ENCODE data around the gene NOP16.

Gene NOP16

GRCh38 chr5:176396330-176396729 lies 7.9 kb upstream of the NOP16 start:
- H3K4me3 ChIP-seq (ENCODE audit: low read depth, low read length) = no peak overlapping the region
- H3K36me3 ChIP-seq (ENCODE audit: insufficient read depth, low read length) = no peaks in the 10 kb centered on the region
- no peak overlapping the region for H2AFZ ChIP-seq (ENCODE audit: low read length, unreplicated experiment)
- H3K79me2 ChIP-seq (ENCODE audit: control insufficient read depth, insufficient read depth, low read length, unreplicated experiment) = no peaks in the 10 kb centered on the region
- H3K4me1 ChIP-seq (ENCODE audit: control insufficient read depth, insufficient read depth, low read length, unreplicated experiment) = no peaks in the 10 kb centered on the region
- H3K27me3 ChIP-seq (ENCODE audit: insufficient read depth, low read length) = no peaks in the 10 kb centered on the region
- no peak overlapping the region for H3K27ac ChIP-seq (ENCODE audit: low read depth, low read length)

- no peaks in the 10 kb centered on the region for H3K36me3 ChIP-seq (ENCODE audit: insufficient read depth, low read length)
- no peak overlapping the region for H3K27ac ChIP-seq (ENCODE audit: low read depth, low read length)
- H3K4me3 ChIP-seq (ENCODE audit: low read depth, low read length) = no peak overlapping the region
- H3K4me1 ChIP-seq (ENCODE audit: control insufficient read depth, insufficient read depth, low read length, unreplicated experiment) = no peaks in the 10 kb centered on the region
- H3K79me2 ChIP-seq (ENCODE audit: control insufficient read depth, insufficient read depth, low read length, unreplicated experiment) = peaks cover 3% of the 10 kb centered on the region
- no peak overlapping the region for H2AFZ ChIP-seq (ENCODE audit: low read length, unreplicated experiment)
- H3K27me3 ChIP-seq (ENCODE audit: insufficient read depth, low read length) = no peaks in the 10 kb centered on the region
Observed at GRCh38 chr5:176394881-176395675, 6.7 kb upstream of the NOP16 start.

- H3K4me1 ChIP-seq (ENCODE audit: control insufficient read depth, insufficient read depth, low read length, unreplicated experiment) = no peaks in the 10 kb centered on the region
- no peak overlapping the region for H3K4me3 ChIP-seq (ENCODE audit: low read depth, low read length)
- no peak overlapping the region for H2AFZ ChIP-seq (ENCODE audit: low read length, unreplicated experiment)
- H3K79me2 ChIP-seq (ENCODE audit: control insufficient read depth, insufficient read depth, low read length, unreplicated experiment) = peaks cover 4% of the 10 kb centered on the region
- no peaks in the 10 kb centered on the region for H3K36me3 ChIP-seq (ENCODE audit: insufficient read depth, low read length)
- H3K27ac ChIP-seq (ENCODE audit: low read depth, low read length) = no peak overlapping the region
- H3K27me3 ChIP-seq (ENCODE audit: insufficient read depth, low read length) = no peaks in the 10 kb centered on the region
Observed at GRCh38 chr5:176394096-176394495, 5.7 kb upstream of the NOP16 start.

- Histone ChIP-seq H3K4me3 (ENCODE audit: low read depth, low read length) (no peak overlapping the region), H3K79me2 (ENCODE audit: control insufficient read depth, insufficient read depth, low read length, unreplicated experiment) (peaks cover 12% of the 10 kb centered on the region), H3K36me3 (ENCODE audit: insufficient read depth, low read length) (no peaks in the 10 kb centered on the region), H3K27me3 (ENCODE audit: insufficient read depth, low read length) (no peaks in the 10 kb centered on the region), H3K4me1 (ENCODE audit: control insufficient read depth, insufficient read depth, low read length, unreplicated experiment) (no peaks in the 10 kb centered on the region), H2AFZ (ENCODE audit: low read length, unreplicated experiment) (no peak overlapping the region), H3K27ac (ENCODE audit: low read depth, low read length) (no peak overlapping the region)
Observed at GRCh38 chr5:176392526-176392925, 4.1 kb upstream of the NOP16 start.

GRCh38 chr5:176391999-176392398 lies 3.6 kb upstream of the NOP16 start:
- Histone ChIP-seq H3K27ac (ENCODE audit: low read depth, low read length) (no peak overlapping the region), H3K36me3 (ENCODE audit: insufficient read depth, low read length) (no peaks in the 10 kb centered on the region), H3K4me3 (ENCODE audit: low read depth, low read length) (no peak overlapping the region), H2AFZ (ENCODE audit: low read length, unreplicated experiment) (no peak overlapping the region), H3K79me2 (ENCODE audit: control insufficient read depth, insufficient read depth, low read length, unreplicated experiment) (peaks cover 17% of the 10 kb centered on the region), H3K27me3 (ENCODE audit: insufficient read depth, low read length) (no peaks in the 10 kb centered on the region), H3K4me1 (ENCODE audit: control insufficient read depth, insufficient read depth, low read length, unreplicated experiment) (peaks cover 5% of the 10 kb centered on the region)

- peaks cover 10% of the 10 kb centered on the region for H3K4me1 ChIP-seq (ENCODE audit: control insufficient read depth, insufficient read depth, low read length, unreplicated experiment)
- peaks cover 23% of the 10 kb centered on the region for H3K79me2 ChIP-seq (ENCODE audit: control insufficient read depth, insufficient read depth, low read length, unreplicated experiment)
Observed at GRCh38 chr5:176391479-176391878, 3.1 kb upstream of the NOP16 start.

GRCh38 chr5:176389135-176390123 lies 1.0 kb upstream of the NOP16 start:
- Histone ChIP-seq H3K27ac (ENCODE audit: low read depth, low read length) (peak overlapping the region; percentile 64), H3K4me3 (ENCODE audit: low read depth, low read length) (peak overlapping the region; percentile 84), H3K79me2 (ENCODE audit: control insufficient read depth, insufficient read depth, low read length, unreplicated experiment) (peaks cover 35% of the 10 kb centered on the region), H2AFZ (ENCODE audit: low read length, unreplicated experiment) (no peak overlapping the region), H3K27me3 (ENCODE audit: insufficient read depth, low read length) (no peaks in the 10 kb centered on the region), H3K4me1 (ENCODE audit: control insufficient read depth, insufficient read depth, low read length, unreplicated experiment) (peaks cover 15% of the 10 kb centered on the region), H3K36me3 (ENCODE audit: insufficient read depth, low read length) (peaks cover 7% of the 10 kb centered on the region; the same call in 1 of the 2 replicates)

More at GRCh38 chr5:176391479-176391878, 3.1 kb upstream of the NOP16 start:
- Histone ChIP-seq H2AFZ (ENCODE audit: low read length, unreplicated experiment) (no peak overlapping the region), H3K4me3 (ENCODE audit: low read depth, low read length) (no peak overlapping the region), H3K27ac (ENCODE audit: low read depth, low read length) (no peak overlapping the region), H3K27me3 (ENCODE audit: insufficient read depth, low read length) (no peaks in the 10 kb centered on the region), H3K36me3 (ENCODE audit: insufficient read depth, low read length) (no peaks in the 10 kb centered on the region)

GRCh38 chr5:176388003-176388443 lies 375 bp downstream of the NOP16 start:
- peaks cover 7% of the 10 kb centered on the region; the same call in 1 of the 2 replicates for H3K36me3 ChIP-seq (ENCODE audit: insufficient read depth, low read length)
- H3K4me1 ChIP-seq (ENCODE audit: control insufficient read depth, insufficient read depth, low read length, unreplicated experiment) = peaks cover 15% of the 10 kb centered on the region
- H3K27ac ChIP-seq (ENCODE audit: low read depth, low read length) = peak overlapping the region; percentile 87
- no peaks in the 10 kb centered on the region for H3K27me3 ChIP-seq (ENCODE audit: insufficient read depth, low read length)
- H3K79me2 ChIP-seq (ENCODE audit: control insufficient read depth, insufficient read depth, low read length, unreplicated experiment) = peaks cover 35% of the 10 kb centered on the region
- H3K4me3 ChIP-seq (ENCODE audit: low read depth, low read length) = peak overlapping the region; percentile 84
- peak overlapping the region; percentile 36 for H2AFZ ChIP-seq (ENCODE audit: low read length, unreplicated experiment)

- Histone ChIP-seq H3K36me3 (ENCODE audit: insufficient read depth, low read length) (peaks cover 7% of the 10 kb centered on the region; the same call in 1 of the 2 replicates), H3K79me2 (ENCODE audit: control insufficient read depth, insufficient read depth, low read length, unreplicated experiment) (peaks cover 35% of the 10 kb centered on the region), H2AFZ (ENCODE audit: low read length, unreplicated experiment) (no peak overlapping the region), H3K4me3 (ENCODE audit: low read depth, low read length) (peak overlapping the region; percentile 84), H3K27me3 (ENCODE audit: insufficient read depth, low read length) (no peaks in the 10 kb centered on the region), H3K27ac (ENCODE audit: low read depth, low read length) (peak overlapping the region; percentile 87), H3K4me1 (ENCODE audit: control insufficient read depth, insufficient read depth, low read length, unreplicated experiment) (peaks cover 15% of the 10 kb centered on the region)
Observed at GRCh38 chr5:176387384-176387925, 943 bp downstream of the NOP16 start.

GRCh38 chr5:176386491-176386890 lies 1.9 kb downstream of the NOP16 start:
- Histone ChIP-seq H3K4me3 (ENCODE audit: low read depth, low read length) (peak overlapping the region; percentile 84; the same call in 1 of the 2 replicates), H2AFZ (ENCODE audit: low read length, unreplicated experiment) (no peak overlapping the region), H3K27ac (ENCODE audit: low read depth, low read length) (no peak overlapping the region), H3K27me3 (ENCODE audit: insufficient read depth, low read length) (no peaks in the 10 kb centered on the region), H3K36me3 (ENCODE audit: insufficient read depth, low read length) (peaks cover 7% of the 10 kb centered on the region; the same call in 1 of the 2 replicates), H3K4me1 (ENCODE audit: control insufficient read depth, insufficient read depth, low read length, unreplicated experiment) (peaks cover 15% of the 10 kb centered on the region), H3K79me2 (ENCODE audit: control insufficient read depth, insufficient read depth, low read length, unreplicated experiment) (peaks cover 35% of the 10 kb centered on the region)

All from ACC112 (cell line).